Common myeloid progenitor, CD34-positive (primary cell): ENCODE data around the gene TAMM41.

Experiments
- CTCF ChIA-PET: fragments of 350-600 bp; sonication (Branson Sonifier 250); formaldehyde crosslinking; loops from one replicate; lab custom pipeline; 2021; ENCODE audit warnings: antibody characterized with exemption; lab: Charles Lee
- POLR2A ChIA-PET: fragments of 350-600 bp; sonication (Branson Sonifier 250); formaldehyde crosslinking; loops from one replicate; lab custom pipeline; 2021; ENCODE audit warnings: antibody characterized with exemption; lab: Charles Lee
- DNase-seq, 3 donors: peaks; one replicate each; pipeline versions ENCODE4 v3.0.0 to v3.0.0-alpha.2; 2013
- H3K27ac ChIP-seq, 2 experiments: 1 replicate in 1 of 2; 2 replicates in 1 of 2; pipeline ENCODE4 v1.7.0; 2013; ENCODE audit warnings: inconsistent platforms in 2 of 2, low read length in 2 of 2, mild to moderate bottlenecking in 2 of 2, low read depth in 1 of 2, moderate library complexity in 1 of 2; ENCODE audit not compliant: severe bottlenecking in 2 of 2, insufficient read depth in 1 of 2, poor library complexity in 1 of 2
- H3K27me3 ChIP-seq, 5 experiments: replicated peaks in 2 of 5; 1 replicate in 3 of 5; 2 replicates in 2 of 5; pipeline versions ENCODE4 v1.6.1 to v1.7.0; 2013; ENCODE audit warnings: low read length in 4 of 5, mild to moderate bottlenecking in 2 of 5, moderate library complexity in 2 of 5, inconsistent platforms in 1 of 5; ENCODE audit not compliant: insufficient read depth in 5 of 5, control insufficient read depth in 4 of 5
- H3K36me3 ChIP-seq, 4 experiments: 1 replicate in 2 of 4; 2 replicates in 2 of 4; pipeline versions ENCODE4 v1.6.1 to v1.7.0; 2013; ENCODE audit warnings: low read length in 3 of 4, control low read depth in 1 of 4, mild to moderate bottlenecking in 1 of 4; ENCODE audit not compliant: control insufficient read depth in 4 of 4, insufficient read depth in 4 of 4
- H3K4me1 ChIP-seq, 4 experiments: 1 replicate in 3 of 4; 2 replicates in 1 of 4; pipeline versions ENCODE4 v1.6.1 to v1.7.1; 2013; ENCODE audit warnings: low read length in 3 of 4, mild to moderate bottlenecking in 3 of 4, control low read depth in 1 of 4, inconsistent platforms in 1 of 4, moderate library complexity in 1 of 4; ENCODE audit not compliant: control insufficient read depth in 4 of 4, insufficient read depth in 4 of 4; ENCODE audit errors: control extremely low read depth in 1 of 4
- H3K4me3 ChIP-seq, 7 experiments: 1 replicate in 4 of 7; 2 replicates in 3 of 7; pipeline versions ENCODE4 v1.5.1 to v1.7.0; 2013; ENCODE audit warnings: mild to moderate bottlenecking in 7 of 7, low read length in 6 of 7, moderate library complexity in 6 of 7, inconsistent platforms in 2 of 7, low read depth in 2 of 7, control low read depth in 1 of 7; ENCODE audit not compliant: insufficient read depth in 4 of 7, control insufficient read depth in 1 of 7; ENCODE audit errors: extremely low read depth in 1 of 7
- H3K9me3 ChIP-seq, 5 experiments: 1 replicate in 4 of 5; 2 replicates in 1 of 5; pipeline versions ENCODE4 v1.6.1 to v1.7.1; 2013; ENCODE audit warnings: low read length in 4 of 5, mild to moderate bottlenecking in 2 of 5, inconsistent platforms in 1 of 5, low read depth in 1 of 5, moderate library complexity in 1 of 5; ENCODE audit not compliant: control insufficient read depth in 4 of 5, insufficient read depth in 2 of 5; ENCODE audit errors: control extremely low read depth in 1 of 5
- WGBS: methylation state at CpG from one replicate; pipeline ENCODE4 v1.1.5; 2013; ENCODE audit not compliant: insufficient coverage; 5-methylcytosine and 5-hydroxymethylcytosine counted together

TAMM41 gene

DNA sequence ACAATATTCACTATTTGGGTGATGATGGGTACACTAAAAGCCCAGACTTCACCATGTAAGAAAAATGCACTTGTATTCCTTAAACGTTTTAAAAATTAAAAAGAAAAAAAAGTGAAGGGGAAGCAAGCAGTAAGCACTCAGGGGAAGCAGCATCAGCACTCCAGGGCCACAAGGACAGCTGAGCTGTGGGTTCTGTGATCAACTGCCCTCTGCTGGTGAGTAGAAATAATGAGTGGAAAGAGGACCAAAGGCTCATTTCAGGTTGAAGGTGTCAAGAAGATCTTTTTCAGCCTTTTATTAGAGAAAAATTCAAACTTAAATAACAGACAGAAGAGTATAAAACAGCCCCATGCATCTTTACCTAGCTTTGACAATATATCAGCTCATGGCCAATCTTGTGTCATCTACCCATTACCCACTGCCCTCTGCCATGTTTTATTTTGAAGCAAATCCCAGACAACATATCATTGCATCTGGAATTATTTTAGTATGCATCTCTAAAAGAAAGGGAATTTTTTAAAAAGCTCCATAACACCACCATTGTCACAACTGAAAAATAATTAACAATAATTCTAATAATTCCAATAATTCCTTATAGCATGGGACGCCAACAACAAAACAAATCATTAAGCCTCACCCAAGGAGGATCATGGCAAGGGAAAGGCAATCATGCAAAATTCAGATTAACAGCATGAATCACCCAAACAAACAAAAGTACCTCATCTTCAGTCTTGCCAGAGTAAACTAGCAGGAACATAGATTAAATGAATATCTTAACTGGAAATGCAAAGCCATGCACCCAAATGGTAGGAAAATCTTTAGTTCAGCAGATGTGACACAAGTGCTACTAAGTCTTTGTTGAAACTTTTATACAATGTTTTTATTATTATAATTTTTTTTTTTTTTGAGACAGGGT, 42.5 kb downstream of the TAMM41 start:
- peaks cover 6 to 28% (median 10%) of the 10 kb centered on the region in 5 experiments for H3K9me3 ChIP-seq
- H3K4me3 ChIP-seq, result no peak overlapping the region
- no peak overlapping the region for H3K27ac ChIP-seq
- 100% methylated on average over 1 of the region's 2 CpGs for WGBS
- H3K4me1 ChIP-seq, result no peaks in the 10 kb centered on the region
- ChIA-PET CTCF (interaction anchor here (0.9 to 3.6 kb wide), 16 partner anchors 9 to 426 kb away, joined by 3 to 53 read pairs (median 5); no protein-coding TSS in a partner anchor), POLR2A (no interaction called here)
- no peaks in the 10 kb centered on the region for H3K27me3 ChIP-seq
- peak; percentile 59 to 85 (median 84) for DNase-seq
- peaks cover 22 to 74% (median 44%) of the 10 kb centered on the region in 4 experiments for H3K36me3 ChIP-seq

DNA sequence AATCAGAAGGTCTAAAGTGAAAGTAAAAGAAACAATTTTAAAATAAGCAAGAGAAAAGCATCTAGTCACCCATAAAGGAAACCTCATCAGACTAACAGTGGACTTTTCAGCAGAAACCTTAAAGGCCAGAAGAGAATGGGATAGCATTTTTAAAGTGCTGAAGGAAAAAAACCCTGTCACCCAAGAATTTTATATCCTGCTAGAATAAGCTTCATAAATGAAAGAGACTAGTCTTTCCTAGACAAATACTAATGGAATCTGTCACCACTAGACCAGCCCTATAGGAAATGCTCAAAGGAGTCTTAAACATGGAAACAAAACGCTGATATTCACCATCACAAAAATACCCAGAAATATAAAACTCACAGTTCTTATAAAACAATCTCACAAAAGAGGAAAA, 46.9 kb downstream of the TAMM41 start:
- no peaks in the 10 kb centered on the region for H3K4me1 ChIP-seq
- H3K4me3 ChIP-seq, result no peak overlapping the region
- POLR2A ChIA-PET, result no interaction called here
- no peaks in the 10 kb centered on the region for H3K27me3 ChIP-seq
- H3K36me3 ChIP-seq, result peaks cover 35 to 80% (median 45%) of the 10 kb centered on the region in 4 experiments
- DNase-seq, result peak; percentile 23 to 66 (median 40)
- no peak overlapping the region for H3K27ac ChIP-seq
- H3K9me3 ChIP-seq, result peaks cover 9 to 45% (median 15%) of the 10 kb centered on the region in 5 experiments
- WGBS, result no CpG with 5 or more reads among the region's 1 CpG
- CTCF ChIA-PET, result interaction anchor here (1.1 to 1.9 kb wide), 3 partner anchors 14 to 149 kb away, joined by 3 to 4 read pairs (median 3); no protein-coding TSS in a partner anchor

DNA sequence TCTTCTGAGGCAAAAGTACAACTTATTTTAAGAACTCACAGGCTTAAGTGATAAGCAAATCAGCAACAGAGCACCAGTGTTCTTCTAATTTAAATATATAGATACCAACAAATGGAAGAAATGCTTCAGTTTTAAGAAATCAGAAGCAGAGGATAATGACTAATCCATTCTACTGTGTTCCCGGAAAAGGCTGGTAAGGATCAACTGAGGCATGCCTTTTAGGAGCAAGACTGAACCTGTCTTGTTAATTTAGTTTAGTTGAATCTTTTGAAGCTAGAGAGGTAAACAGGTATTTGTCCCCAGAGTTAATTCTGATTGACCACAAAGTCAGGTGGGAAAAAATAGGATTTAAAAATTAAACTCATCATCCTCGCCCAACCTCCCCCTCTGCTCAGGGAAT, 51.8 kb downstream of the TAMM41 start:
- 100% methylated on average over 2 of the region's 2 CpGs for WGBS
- no peak overlapping the region for H3K27ac ChIP-seq
- POLR2A ChIA-PET, result no interaction called here

DNA sequence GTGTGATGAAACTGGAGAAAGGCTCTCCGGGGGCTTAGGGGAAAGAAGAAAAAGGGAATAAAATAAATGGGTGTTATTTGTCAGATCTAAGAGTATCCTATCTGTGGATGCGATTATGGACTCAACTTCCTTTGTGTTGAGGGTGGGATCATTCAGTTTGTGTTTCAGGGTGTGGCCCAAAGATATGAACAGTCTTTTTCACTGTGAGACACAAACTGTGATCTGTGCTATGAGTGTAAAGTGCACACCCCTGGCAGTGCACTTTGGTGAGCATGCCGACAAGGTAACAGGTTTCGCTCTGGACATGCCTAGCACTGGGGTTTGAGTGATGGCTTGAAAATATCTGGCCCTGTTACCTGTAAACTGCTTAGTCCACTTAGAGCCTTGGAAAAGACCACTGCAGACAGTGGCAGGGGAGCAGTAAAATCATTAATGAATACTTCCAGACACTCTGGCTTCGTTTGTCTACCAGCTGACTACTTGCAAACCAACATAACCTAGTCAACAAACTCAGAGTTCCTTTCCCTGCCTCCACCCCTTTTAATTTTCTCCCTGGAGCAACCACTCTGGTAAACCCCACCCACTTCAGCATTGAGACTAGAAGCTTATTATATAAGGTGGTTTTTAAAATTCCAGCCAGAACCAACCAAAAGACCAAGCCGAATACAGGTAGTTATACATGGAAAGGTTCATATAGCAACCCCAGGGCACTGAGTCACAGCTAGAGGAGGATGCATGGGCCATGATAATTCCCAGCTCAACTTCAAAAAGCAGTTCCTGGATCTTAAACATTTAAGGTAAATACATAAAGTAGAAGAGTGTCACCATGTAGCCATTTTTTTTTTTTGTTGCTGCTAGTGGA, 55.1 kb downstream of the TAMM41 start:
- POLR2A ChIA-PET, result no interaction called here
- Histone ChIP-seq H3K4me3 (no peak overlapping the region), H3K27ac (no peak overlapping the region), H3K27me3 (no peaks in the 10 kb centered on the region), H3K36me3 (peaks cover 36 to 87% (median 63%) of the 10 kb centered on the region in 4 experiments), H3K4me1 (no peaks in the 10 kb centered on the region), H3K9me3 (peaks cover 0 to 16% (median 0%) of the 10 kb centered on the region in 5 experiments)
- no peak for DNase-seq
- CTCF ChIA-PET, result interaction anchor here (0.9 kb wide), 1 partner anchor 118 kb away, joined by 3 read pairs; no protein-coding TSS in a partner anchor
- 100% methylated on average over 4 of the region's 6 CpGs for WGBS

More for the DNA sequence above, 51.8 kb downstream of the TAMM41 start:
- Histone ChIP-seq H3K4me1 (no peaks in the 10 kb centered on the region), H3K4me3 (no peak overlapping the region), H3K27me3 (no peaks in the 10 kb centered on the region), H3K36me3 (peaks cover 34 to 83% (median 59%) of the 10 kb centered on the region in 4 experiments), H3K9me3 (peaks cover 2 to 24% (median 8%) of the 10 kb centered on the region in 5 experiments)
- CTCF ChIA-PET, result no interaction called here
- no peak for DNase-seq

DNA sequence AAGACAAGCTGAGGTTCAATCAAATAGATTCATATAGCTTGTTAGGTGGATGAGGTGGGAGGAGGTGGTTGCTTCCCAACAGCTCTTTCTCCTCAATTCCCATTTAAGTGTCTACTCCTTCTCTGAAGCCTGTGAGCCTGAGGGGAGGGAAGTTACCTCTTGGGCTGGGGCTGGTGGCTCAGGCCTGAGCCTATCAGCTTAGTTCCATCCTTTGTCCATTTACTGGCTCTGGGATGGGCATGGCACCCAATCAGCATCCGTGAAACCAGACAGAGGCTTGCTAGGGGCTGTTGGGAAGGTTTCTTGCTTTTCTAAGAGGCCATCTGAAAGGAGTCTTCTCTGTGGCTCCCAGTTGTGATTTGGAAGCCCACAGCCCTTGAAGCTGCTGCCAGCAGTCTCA, 57.3 kb downstream of the TAMM41 start:
- H3K36me3 ChIP-seq, result peaks cover 33 to 67% (median 51%) of the 10 kb centered on the region in 4 experiments
- POLR2A ChIA-PET, result no interaction called here
- CTCF ChIA-PET, result no interaction called here

DNA sequence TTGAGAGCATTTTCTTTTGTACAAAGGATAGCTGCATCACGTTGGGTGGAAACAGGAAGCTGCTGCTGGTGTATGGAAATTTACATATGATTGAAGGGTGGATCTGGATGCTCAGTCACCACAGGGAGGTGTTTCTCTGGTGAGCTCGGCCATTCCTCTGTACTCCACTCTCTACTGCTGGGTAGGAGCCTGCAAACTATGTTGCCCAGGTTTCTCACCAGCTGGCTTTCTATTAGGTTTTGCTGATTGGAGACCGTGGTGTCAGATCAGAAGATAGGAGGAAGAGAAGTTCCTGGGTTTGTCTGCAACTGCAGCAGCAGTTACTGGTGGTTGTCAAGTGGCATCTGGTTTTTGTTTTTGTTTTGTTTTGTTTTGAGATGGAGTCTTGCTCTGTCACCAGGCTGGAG, 61.7 kb downstream of the TAMM41 start:
- Histone ChIP-seq H3K27ac (no peak overlapping the region), H3K4me3 (no peak overlapping the region), H3K9me3 (peaks cover 0 to 16% (median 0%) of the 10 kb centered on the region in 5 experiments), H3K4me1 (peaks cover 0 to 3% (median 1%) of the 10 kb centered on the region in 4 experiments), H3K27me3 (no peaks in the 10 kb centered on the region), H3K36me3 (peaks cover 24 to 34% (median 30%) of the 10 kb centered on the region in 4 experiments)
- ChIA-PET CTCF (no interaction called here), POLR2A (no interaction called here)
- WGBS, result 42% methylated on average over 2 of the region's 3 CpGs
- DNase-seq, result peak in 2 of 3 donors; percentile 61 to 73

More for the DNA sequence above, 57.3 kb downstream of the TAMM41 start:
- Histone ChIP-seq H3K4me3 (no peak overlapping the region), H3K4me1 (peaks cover 0 to 3% (median 1%) of the 10 kb centered on the region in 4 experiments), H3K9me3 (peaks cover 0 to 16% (median 0%) of the 10 kb centered on the region in 5 experiments), H3K27me3 (no peaks in the 10 kb centered on the region), H3K27ac (no peak overlapping the region)
- no peak for DNase-seq
- WGBS, result no CpG with 5 or more reads among the region's 1 CpG
